NT2/D1 (cell line): Measurements from ENCODE around the gene LAPTM5.

Experiments used
- SUZ12 ChIP-seq: IDR thresholded peaks from 2 replicates; pipeline ENCODE4 v1.6.1; 2011; ENCODE audit not compliant: insufficient read length, insufficient read depth; ENCODE audit errors: extremely low read depth
- YY1 ChIP-seq: IDR thresholded peaks from 2 replicates; pipeline ENCODE4 v1.6.1; 2011; ENCODE audit not compliant: insufficient read length, insufficient read depth

DNA sequence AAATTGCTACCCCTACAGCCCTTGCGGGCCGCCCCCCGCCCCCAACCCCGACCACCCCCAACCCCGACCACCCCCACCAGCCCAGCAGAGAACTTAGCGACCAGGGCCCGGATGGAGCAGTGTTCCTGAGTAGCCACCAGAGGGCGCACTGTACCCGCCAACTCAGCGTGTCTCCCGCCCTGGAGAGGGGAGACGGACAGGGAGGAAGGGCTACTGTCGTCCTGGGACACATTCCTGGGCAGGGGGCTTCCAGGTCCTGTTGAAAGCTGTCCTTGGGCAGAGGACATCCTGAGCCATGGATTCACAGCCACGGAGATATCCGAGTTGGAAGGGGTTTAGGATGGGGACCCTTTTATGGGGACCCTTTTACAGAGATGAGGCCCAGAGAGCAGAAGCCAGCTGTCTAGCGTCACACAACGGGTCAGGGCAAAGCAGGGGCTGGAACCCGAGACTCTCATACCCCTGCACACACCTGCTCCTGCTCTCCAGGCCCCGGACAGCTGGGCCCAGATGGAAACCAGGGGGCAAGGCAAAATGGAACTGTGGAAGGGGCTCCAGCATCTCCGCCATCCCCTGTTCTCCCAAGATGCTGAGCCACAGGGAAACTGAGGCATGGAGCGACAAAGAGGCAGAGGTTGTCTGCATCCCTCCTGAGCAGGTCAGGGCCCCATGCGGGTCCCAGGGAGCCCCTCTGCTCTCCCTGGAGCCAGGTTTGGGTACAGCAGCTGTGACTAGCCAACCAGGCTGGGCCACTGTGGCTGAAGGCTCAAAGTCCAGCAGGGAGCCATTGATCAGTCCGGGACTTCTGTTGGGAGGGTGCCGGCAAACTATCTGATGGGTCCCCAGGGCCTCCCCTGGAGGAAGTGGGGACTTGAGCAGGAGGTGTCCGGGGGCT lies 25.0 kb upstream of the LAPTM5 start:
- TF ChIP-seq YY1 (no peak), SUZ12 (no peak)
